Measurements from ENCODE around the gene BARD1.
"Not testable (repeated sequence)": the region's sequence is repeated elsewhere in the genome, so short reads cannot be mapped to it uniquely, and the experiment has no call there.

BARD1 gene

GRCh38 chr2:214808981-214809750 is at the start of gene BARD1:
TSS of gene BARD1 (minus strand) at chr2:214809683. CDS start at chr2:214809569, 114 bp downstream.
- DNase-seq (ENCODE audit: low read depth, low spot score), result peak; percentile 74

- peak; percentile 73 for DNase-seq (ENCODE audit: low read depth, low spot score)
These were observed 46.7 kb upstream of the BARD1 start for GRCh38 chr2:214856137-214856536.

- DNase-seq (ENCODE audit: low read depth, low spot score), result no peak
These were observed 44.4 kb upstream of the BARD1 start for GRCh38 chr2:214853906-214854305.

- no peak for DNase-seq (ENCODE audit: low read depth, low spot score)
These were observed 34.3 kb upstream of the BARD1 start for GRCh38 chr2:214843823-214844222.

- no peak for DNase-seq (ENCODE audit: low read depth, low spot score)
These were observed 30.0 kb upstream of the BARD1 start for GRCh38 chr2:214839464-214839863.

- DNase-seq (ENCODE audit: low read depth, low spot score), result no peak
These were observed 28.0 kb upstream of the BARD1 start for GRCh38 chr2:214837466-214837865.

GRCh38 chr2:214836568-214836967 is 27.1 kb upstream of the BARD1 start:
- peak; percentile 42 for DNase-seq (ENCODE audit: low read depth, low spot score)

GRCh38 chr2:214830794-214831346 is 21.4 kb upstream of the BARD1 start:
- DNase-seq (ENCODE audit: low read depth, low spot score), result no peak

- DNase-seq (ENCODE audit: low read depth, low spot score), result no peak
These were observed 6.6 kb upstream of the BARD1 start for GRCh38 chr2:214816008-214816533.

- DNase-seq (ENCODE audit: low read depth, low spot score), result no peak
These were observed 1.2 kb upstream of the BARD1 start for GRCh38 chr2:214810671-214811070.

- DNase-seq (ENCODE audit: low read depth, low spot score), result peak; percentile 100
These were observed 475 bp upstream of the BARD1 start for GRCh38 chr2:214809751-214810564.

- peak; percentile 32 for DNase-seq (ENCODE audit: low read depth, low spot score)
These were observed 1.8 kb downstream of the BARD1 start for GRCh38 chr2:214807653-214808052.

GRCh38 chr2:214801768-214802397 is 7.6 kb downstream of the BARD1 start:
- DNase-seq (ENCODE audit: low read depth, low spot score), result no peak

GRCh38 chr2:214801068-214801467 is 8.4 kb downstream of the BARD1 start:
- no peak for DNase-seq (ENCODE audit: low read depth, low spot score)

GRCh38 chr2:214800180-214800579 is 9.3 kb downstream of the BARD1 start:
- no peak for DNase-seq (ENCODE audit: low read depth, low spot score)

- DNase-seq (ENCODE audit: low read depth, low spot score), result no peak
These were observed 12.6 kb downstream of the BARD1 start for GRCh38 chr2:214796911-214797310.

- not testable (repeated sequence) for DNase-seq (ENCODE audit: low read depth, low spot score)
These were observed 26.3 kb downstream of the BARD1 start for GRCh38 chr2:214783181-214783580.

- no peak for DNase-seq (ENCODE audit: low read depth, low spot score)
These were observed 26.8 kb downstream of the BARD1 start for GRCh38 chr2:214782671-214783070.

- DNase-seq (ENCODE audit: low read depth, low spot score), result no peak
These were observed 28.3 kb downstream of the BARD1 start for GRCh38 chr2:214781226-214781625.

GRCh38 chr2:214775971-214776370 is 33.5 kb downstream of the BARD1 start:
- DNase-seq (ENCODE audit: low read depth, low spot score), result peak; percentile 2

- DNase-seq (ENCODE audit: low read depth, low spot score), result no peak
These were observed 35.4 kb downstream of the BARD1 start for GRCh38 chr2:214774108-214774507.

All from astrocyte of the hippocampus (primary cell).